BLaER1 (cell line): ENCODE data around the gene MAP3K19.

Source experiments
- H3K27ac ChIP-seq: shearing (Covaris generic); formaldehyde crosslinking; 2 replicates; pipeline ENCODE4 v1.8.1; 2022
- H3K27me3 ChIP-seq: shearing (Covaris generic); formaldehyde crosslinking; 2 replicates; pipeline ENCODE4 v1.8.1; 2022
- H3K36me3 ChIP-seq: shearing (Covaris generic); formaldehyde crosslinking; 2 replicates; pipeline ENCODE4 v1.8.1; 2022
- H3K4me1 ChIP-seq: shearing (Covaris generic); formaldehyde crosslinking; 2 replicates; pipeline ENCODE4 v1.8.1; 2022
- H3K4me2 ChIP-seq: shearing (Covaris generic); formaldehyde crosslinking; 2 replicates; pipeline ENCODE4 v1.8.1; 2022
- H3K4me3 ChIP-seq: shearing (Covaris generic); formaldehyde crosslinking; 2 replicates; pipeline ENCODE4 v1.8.1; 2022
- H3K9ac ChIP-seq: shearing (Covaris generic); formaldehyde crosslinking; 2 replicates; pipeline ENCODE4 v1.8.1; 2022
- H3K9me3 ChIP-seq: shearing (Covaris generic); formaldehyde crosslinking; 2 replicates; pipeline ENCODE4 v1.8.1; 2022
- H4K20me1 ChIP-seq: shearing (Covaris generic); formaldehyde crosslinking; 2 replicates; pipeline ENCODE4 v1.8.1; 2022
- Cebpa-rat ChIP-seq: shearing (Covaris generic); IDR thresholded peaks from 2 replicates; pipeline ENCODE4 v1.8.1; 2022

The MAP3K19 gene

GRCh38 chr2:135029481-135030134, 17.6 kb downstream of the MAP3K19 start:
- Histone ChIP-seq H3K9me3 (no peaks in the 10 kb centered on the region), H3K27me3 (no peaks in the 10 kb centered on the region), H3K4me1 (no peaks in the 10 kb centered on the region), H3K4me3 (no peak overlapping the region), H4K20me1 (no peaks in the 10 kb centered on the region), H3K27ac (no peak overlapping the region), H3K36me3 (no peaks in the 10 kb centered on the region), H3K9ac (no peak overlapping the region), H3K4me2 (no peak overlapping the region)
- no peak for TF ChIP-seq Cebpa-rat

- H3K4me1 ChIP-seq, result no peaks in the 10 kb centered on the region
- H4K20me1 ChIP-seq, result no peaks in the 10 kb centered on the region
- H3K27ac ChIP-seq, result no peak overlapping the region
- no peak for TF ChIP-seq Cebpa-rat
- H3K36me3 ChIP-seq, result no peaks in the 10 kb centered on the region
- no peak overlapping the region for H3K4me2 ChIP-seq
- no peaks in the 10 kb centered on the region for H3K9me3 ChIP-seq
- H3K4me3 ChIP-seq, result no peak overlapping the region
- H3K9ac ChIP-seq, result no peak overlapping the region
- H3K27me3 ChIP-seq, result no peaks in the 10 kb centered on the region
Observed at GRCh38 chr2:135023886-135024485, 23.3 kb downstream of the MAP3K19 start.

GRCh38 chr2:135022952-135023880, 24.0 kb downstream of the MAP3K19 start:
- Histone ChIP-seq H3K9ac (no peak overlapping the region), H3K9me3 (no peaks in the 10 kb centered on the region), H3K27me3 (no peaks in the 10 kb centered on the region), H4K20me1 (no peaks in the 10 kb centered on the region), H3K36me3 (no peaks in the 10 kb centered on the region), H3K27ac (no peak overlapping the region), H3K4me1 (no peaks in the 10 kb centered on the region), H3K4me2 (no peak overlapping the region), H3K4me3 (no peak overlapping the region)
- TF ChIP-seq Cebpa-rat, result no peak

GRCh38 chr2:135021618-135022017, 25.6 kb downstream of the MAP3K19 start:
- Histone ChIP-seq H3K9me3 (no peaks in the 10 kb centered on the region), H3K27me3 (no peaks in the 10 kb centered on the region), H3K27ac (no peak overlapping the region), H3K36me3 (no peaks in the 10 kb centered on the region), H3K4me3 (no peak overlapping the region), H3K4me1 (no peaks in the 10 kb centered on the region), H3K9ac (no peak overlapping the region), H4K20me1 (no peaks in the 10 kb centered on the region), H3K4me2 (no peak overlapping the region)
- TF ChIP-seq Cebpa-rat, result no peak

- no peaks in the 10 kb centered on the region for H3K36me3 ChIP-seq
- H3K4me1 ChIP-seq, result no peaks in the 10 kb centered on the region
- no peak overlapping the region for H3K4me2 ChIP-seq
- H3K9me3 ChIP-seq, result peaks cover 5% of the 10 kb centered on the region; the same call in 1 of the 2 replicates
- H3K4me3 ChIP-seq, result no peak overlapping the region
- no peak for TF ChIP-seq Cebpa-rat
- no peaks in the 10 kb centered on the region for H3K27me3 ChIP-seq
- no peaks in the 10 kb centered on the region for H4K20me1 ChIP-seq
- H3K9ac ChIP-seq, result no peak overlapping the region
- no peak overlapping the region for H3K27ac ChIP-seq
Observed at GRCh38 chr2:135011633-135012032, 35.6 kb downstream of the MAP3K19 start.

GRCh38 chr2:135010200-135010942, 36.9 kb downstream of the MAP3K19 start:
- no peak overlapping the region for H3K4me3 ChIP-seq
- no peak overlapping the region for H3K9ac ChIP-seq
- no peaks in the 10 kb centered on the region for H4K20me1 ChIP-seq
- H3K9me3 ChIP-seq, result no peaks in the 10 kb centered on the region
- H3K4me2 ChIP-seq, result no peak overlapping the region
- no peaks in the 10 kb centered on the region for H3K27me3 ChIP-seq
- no peaks in the 10 kb centered on the region for H3K36me3 ChIP-seq
- no peak for TF ChIP-seq Cebpa-rat
- no peak overlapping the region for H3K27ac ChIP-seq
- no peaks in the 10 kb centered on the region for H3K4me1 ChIP-seq

GRCh38 chr2:135009339-135009738, 37.9 kb downstream of the MAP3K19 start:
- H4K20me1 ChIP-seq, result no peaks in the 10 kb centered on the region
- no peak overlapping the region for H3K27ac ChIP-seq
- no peaks in the 10 kb centered on the region for H3K36me3 ChIP-seq
- no peaks in the 10 kb centered on the region for H3K4me1 ChIP-seq
- H3K4me2 ChIP-seq, result no peak overlapping the region
- no peaks in the 10 kb centered on the region for H3K9me3 ChIP-seq
- no peak overlapping the region for H3K9ac ChIP-seq
- H3K27me3 ChIP-seq, result no peaks in the 10 kb centered on the region
- TF ChIP-seq Cebpa-rat, result no peak
- no peak overlapping the region for H3K4me3 ChIP-seq

GRCh38 chr2:135005753-135006152, 41.5 kb downstream of the MAP3K19 start:
- Histone ChIP-seq H3K4me3 (no peak overlapping the region), H3K9ac (no peak overlapping the region), H3K27me3 (no peaks in the 10 kb centered on the region), H4K20me1 (no peaks in the 10 kb centered on the region), H3K4me1 (no peaks in the 10 kb centered on the region), H3K4me2 (no peak overlapping the region), H3K27ac (no peak overlapping the region), H3K9me3 (no peaks in the 10 kb centered on the region), H3K36me3 (no peaks in the 10 kb centered on the region)
- no peak for TF ChIP-seq Cebpa-rat

- Histone ChIP-seq H3K4me1 (no peaks in the 10 kb centered on the region), H3K27me3 (no peaks in the 10 kb centered on the region), H3K27ac (no peak overlapping the region), H3K9ac (no peak overlapping the region), H3K36me3 (no peaks in the 10 kb centered on the region), H4K20me1 (no peaks in the 10 kb centered on the region), H3K4me2 (no peak overlapping the region), H3K9me3 (no peaks in the 10 kb centered on the region), H3K4me3 (no peak overlapping the region)
- no peak for TF ChIP-seq Cebpa-rat
Observed at GRCh38 chr2:135004005-135004746, 43.1 kb downstream of the MAP3K19 start.
